RWPE2 (cell line): ENCODE data around the gene BLZF1.
"Not testable (repeated sequence)": the region's sequence is repeated elsewhere in the genome, so short reads cannot be mapped to it uniquely, and the experiment has no call there.

Source experiments
- ATAC-seq: fragments of 200-7000 bp; cut with Tn5 transposase; 3 replicates; pipeline ENCODE4 v1.9.1; 2021; ENCODE audit warnings: low read depth
- DNase-seq: peaks from one replicate; pipeline ENCODE4 v3.0.0-alpha.2; 2020; ENCODE audit warnings: low spot score
- H3K27ac ChIP-seq: fragments of 450-650 bp; 2 replicates; pipeline ENCODE4 v1.5.1; 2017; ENCODE audit warnings: mild to moderate bottlenecking; ENCODE audit not compliant: poor library complexity, severe bottlenecking
- H3K27me3 ChIP-seq: fragments of 250-450 bp; sonication (Bioruptor Pico); 2 replicates; pipeline ENCODE4 v1.5.1; 2021; ENCODE audit warnings: mild to moderate bottlenecking, moderate library complexity; ENCODE audit not compliant: insufficient read depth, poor library complexity, severe bottlenecking
- H3K36me3 ChIP-seq: fragments of 250-450 bp; sonication (Bioruptor Pico); 2 replicates; pipeline ENCODE4 v1.5.1; 2020; ENCODE audit warnings: low read depth, mild to moderate bottlenecking, moderate library complexity
- H3K4me1 ChIP-seq: fragments of 250-450 bp; sonication (Bioruptor Pico); 2 replicates; pipeline ENCODE4 v1.5.1; 2021; ENCODE audit warnings: mild to moderate bottlenecking, moderate library complexity; ENCODE audit not compliant: insufficient read depth, poor library complexity, severe bottlenecking
- H3K4me3 ChIP-seq: fragments of 250-450 bp; sonication (Bioruptor Pico); 2 replicates; pipeline ENCODE4 v1.5.1; 2021; ENCODE audit warnings: mild to moderate bottlenecking, moderate library complexity; ENCODE audit not compliant: severe bottlenecking
- H3K9me3 ChIP-seq: fragments of 250-450 bp; sonication (Bioruptor Pico); 2 replicates; pipeline ENCODE4 v1.5.1; 2021; ENCODE audit warnings: mild to moderate bottlenecking, moderate library complexity; ENCODE audit not compliant: severe bottlenecking
- CTCF ChIP-seq: fragments of 450-650 bp; IDR thresholded peaks from one replicate; pipeline ENCODE4 v1.5.1; 2017; ENCODE audit warnings: mild to moderate bottlenecking, moderate library complexity; ENCODE audit not compliant: poor library complexity, severe bottlenecking

BLZF1 gene

GRCh38 chr1:169330927-169331326 is 37.1 kb upstream of the BLZF1 start:
- TF ChIP-seq CTCF: no peak
- no peak for ATAC-seq
- H3K4me1 ChIP-seq: peaks cover 11% of the 10 kb centered on the region

GRCh38 chr1:169334727-169335126 is 33.3 kb upstream of the BLZF1 start:
- not testable (repeated sequence) for H3K27me3 ChIP-seq, H3K27ac ChIP-seq, ATAC-seq, H3K4me3 ChIP-seq, H3K9me3 ChIP-seq, H3K36me3 ChIP-seq, H3K4me1 ChIP-seq, DNase-seq

More at GRCh38 chr1:169330927-169331326, 37.1 kb upstream of the BLZF1 start:
- Histone ChIP-seq H3K36me3 (no peaks in the 10 kb centered on the region), H3K9me3 (peaks cover 5% of the 10 kb centered on the region), H3K4me3 (no peak overlapping the region), H3K27me3 (no peaks in the 10 kb centered on the region), H3K27ac (no peak overlapping the region)
- no peak for DNase-seq

- H3K9me3 ChIP-seq, ATAC-seq, H3K4me3 ChIP-seq, H3K4me1 ChIP-seq, H3K27me3 ChIP-seq, H3K27ac ChIP-seq, H3K36me3 ChIP-seq, DNase-seq: not testable (repeated sequence)
Observed at GRCh38 chr1:169336947-169337715, 30.9 kb upstream of the BLZF1 start.

- no peak overlapping the region for H3K27ac ChIP-seq
- no peaks in the 10 kb centered on the region for H3K36me3 ChIP-seq
- TF ChIP-seq CTCF: no peak
- H3K9me3 ChIP-seq: no peaks in the 10 kb centered on the region
- no peak for ATAC-seq
- H3K4me3 ChIP-seq: no peak overlapping the region
- no peak for DNase-seq
- H3K4me1 ChIP-seq: no peaks in the 10 kb centered on the region
- no peaks in the 10 kb centered on the region for H3K27me3 ChIP-seq
Observed at GRCh38 chr1:169338617-169339016, 29.4 kb upstream of the BLZF1 start.

- Histone ChIP-seq H3K9me3 (no peaks in the 10 kb centered on the region), H3K36me3 (no peaks in the 10 kb centered on the region), H3K27ac (no peak overlapping the region), H3K27me3 (no peaks in the 10 kb centered on the region), H3K4me3 (no peak overlapping the region), H3K4me1 (no peaks in the 10 kb centered on the region)
- TF ChIP-seq CTCF: no peak
- DNase-seq (no peak), ATAC-seq (no peak)
Observed at GRCh38 chr1:169339773-169340172, 28.2 kb upstream of the BLZF1 start.

GRCh38 chr1:169340882-169341281 is 27.1 kb upstream of the BLZF1 start:
- no peaks in the 10 kb centered on the region for H3K36me3 ChIP-seq
- H3K27me3 ChIP-seq: no peaks in the 10 kb centered on the region
- H3K9me3 ChIP-seq: no peaks in the 10 kb centered on the region
- H3K27ac ChIP-seq: no peak overlapping the region
- DNase-seq (no peak), ATAC-seq (no peak)
- H3K4me1 ChIP-seq: no peaks in the 10 kb centered on the region
- TF ChIP-seq CTCF: no peak
- H3K4me3 ChIP-seq: no peak overlapping the region

GRCh38 chr1:169342096-169342495 is 25.9 kb upstream of the BLZF1 start:
- not testable (repeated sequence) for DNase-seq, H3K27ac ChIP-seq, H3K36me3 ChIP-seq, H3K4me3 ChIP-seq, H3K27me3 ChIP-seq, H3K9me3 ChIP-seq, H3K4me1 ChIP-seq, ATAC-seq
